Amygdala (tissue), 56 donors: ENCODE results near the gene VRK1.

Experiments used
- DNase-seq, 56 donors: peaks; one replicate each; lab custom pipeline; 2025; lab: John Stamatoyannopoulos, UW

VRK1 gene

GRCh38 chr14:96821501-96821900, 24.3 kb downstream of the VRK1 start:
- no peak for DNase-seq

GRCh38 chr14:96823652-96824051, 26.5 kb downstream of the VRK1 start:
- no peak for DNase-seq

- DNase-seq, result no peak
Observed at GRCh38 chr14:96824283-96824682, 27.1 kb downstream of the VRK1 start.

- no peak for DNase-seq
Observed at GRCh38 chr14:96826818-96827217, 29.6 kb downstream of the VRK1 start.

GRCh38 chr14:96827290-96827689, 30.1 kb downstream of the VRK1 start:
- no peak for DNase-seq

GRCh38 chr14:96829791-96830190, 32.6 kb downstream of the VRK1 start:
- no peak for DNase-seq

GRCh38 chr14:96830946-96831345, 33.8 kb downstream of the VRK1 start:
- no peak for DNase-seq

- DNase-seq, result no peak
Observed at GRCh38 chr14:96832351-96832750, 35.2 kb downstream of the VRK1 start.

- no peak for DNase-seq
Observed at GRCh38 chr14:96838449-96838848, 41.3 kb downstream of the VRK1 start.

GRCh38 chr14:96839251-96839650, 42.1 kb downstream of the VRK1 start:
- no peak for DNase-seq

- DNase-seq, result no peak
Observed at GRCh38 chr14:96843137-96843536, 46.0 kb downstream of the VRK1 start.

- no peak for DNase-seq
Observed at GRCh38 chr14:96844857-96845570, 47.8 kb downstream of the VRK1 start.

GRCh38 chr14:96847451-96847850, 50.3 kb downstream of the VRK1 start:
- DNase-seq, result no peak

GRCh38 chr14:96848011-96848410, 50.8 kb downstream of the VRK1 start:
- no peak for DNase-seq

GRCh38 chr14:96849733-96850132, 52.6 kb downstream of the VRK1 start:
- DNase-seq, result no peak

- DNase-seq, result no peak
Observed at GRCh38 chr14:96851694-96852381, 54.7 kb downstream of the VRK1 start.

- peak in 1 of 56 donors; percentile 9 for DNase-seq
Observed at GRCh38 chr14:96852823-96853422, 55.7 kb downstream of the VRK1 start.

GRCh38 chr14:96858643-96859042, 61.5 kb downstream of the VRK1 start:
- DNase-seq, result no peak

GRCh38 chr14:96861568-96862310, 64.6 kb downstream of the VRK1 start:
- no peak for DNase-seq

- DNase-seq, result no peak
Observed at GRCh38 chr14:96863327-96863985, 66.3 kb downstream of the VRK1 start.

GRCh38 chr14:96863986-96864330, 66.8 kb downstream of the VRK1 start:
- no peak for DNase-seq
